Renal cortex interstitium (tissue), 11 donors: Measurements from ENCODE around the gene ANKH. TPM values are rescaled to one million over a fixed set of nuclear protein-coding genes. Genes with fewer than 3 reads are reported as not detected.

Experiments
- DNase-seq, 11 donors: peaks; one replicate each; pipeline ENCODE4 v3.0.0-alpha.2; 2013; ENCODE audit warnings: low read depth in 9 of 11, low spot score in 4 of 11; ENCODE audit errors: extremely low read depth in 1 of 11
- polyA plus RNA-seq, 3 donors: library from polyadenylated mRNA; unstranded; fragments of 120-200 nt; gene quantifications; one replicate each; pipeline ENCODE4 v1.2.1, GENCODE V29; 2013; ENCODE audit not compliant: insufficient read length in 3 of 3

The ANKH gene
- polyA plus RNA-seq, 3 donors = 9.6 to 16.1 (median 11.2) TPM

DNA sequence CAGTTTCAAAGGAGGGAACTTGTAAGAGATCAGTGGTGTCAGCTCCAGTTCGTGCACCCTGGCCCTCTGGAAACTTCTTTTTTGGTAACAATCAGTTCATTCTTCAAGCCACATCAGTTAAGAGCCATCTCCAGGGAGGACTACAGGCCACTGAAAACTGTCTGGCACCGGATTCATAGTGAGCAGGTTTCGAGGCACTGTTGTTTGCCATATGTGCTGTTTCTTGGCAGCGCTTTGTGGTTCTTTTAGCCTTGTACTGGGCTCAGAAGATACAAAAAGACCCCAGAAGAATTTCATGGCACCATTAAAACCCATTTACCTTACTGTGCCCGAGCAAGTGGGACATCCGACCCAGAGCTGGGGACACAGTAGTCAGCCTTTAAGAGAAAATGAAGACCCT is 138.6 kb downstream of the ANKH start:
- DNase-seq = no peak

DNA sequence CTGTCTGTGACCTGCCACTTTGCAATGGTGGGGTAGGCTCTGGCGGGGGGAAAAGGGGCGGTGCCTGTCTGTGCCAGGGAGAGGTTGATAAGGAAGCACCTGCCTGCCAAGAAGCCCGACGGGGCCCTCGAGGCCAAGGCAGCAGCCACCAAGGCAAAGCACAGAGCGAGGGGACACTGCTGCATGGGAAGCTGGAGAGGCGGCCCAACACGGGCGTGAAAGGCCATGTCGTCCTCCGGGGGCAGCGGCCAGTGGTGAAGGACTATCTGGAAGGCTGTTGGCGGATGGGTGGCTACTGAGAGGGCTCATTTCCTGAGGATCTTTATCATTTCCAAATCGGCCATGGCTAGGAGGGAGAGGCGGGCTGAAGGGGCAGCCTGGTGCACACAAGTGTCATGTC is 140.7 kb downstream of the ANKH start:
- no peak for DNase-seq

DNA sequence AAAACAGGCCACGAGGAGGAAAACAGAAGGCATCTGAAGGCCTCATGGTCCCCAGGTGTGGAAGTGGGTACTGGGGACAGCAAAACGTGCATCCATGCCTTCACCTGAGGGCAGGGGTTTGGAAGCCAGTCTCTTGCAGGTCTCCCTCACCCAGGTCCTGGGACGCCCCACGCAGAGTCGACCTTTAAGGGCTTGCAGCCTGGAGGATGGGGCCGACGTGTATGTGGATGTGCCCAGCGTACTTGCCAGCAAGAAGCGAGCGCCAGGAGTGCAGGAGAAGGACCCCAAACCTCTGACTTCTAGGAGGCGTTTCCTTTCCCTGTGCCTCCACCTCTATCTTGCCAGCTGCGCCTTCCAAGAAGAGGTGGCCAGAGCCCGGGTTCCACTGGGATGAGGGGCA is 141.1 kb downstream of the ANKH start:
- no peak for DNase-seq

DNA sequence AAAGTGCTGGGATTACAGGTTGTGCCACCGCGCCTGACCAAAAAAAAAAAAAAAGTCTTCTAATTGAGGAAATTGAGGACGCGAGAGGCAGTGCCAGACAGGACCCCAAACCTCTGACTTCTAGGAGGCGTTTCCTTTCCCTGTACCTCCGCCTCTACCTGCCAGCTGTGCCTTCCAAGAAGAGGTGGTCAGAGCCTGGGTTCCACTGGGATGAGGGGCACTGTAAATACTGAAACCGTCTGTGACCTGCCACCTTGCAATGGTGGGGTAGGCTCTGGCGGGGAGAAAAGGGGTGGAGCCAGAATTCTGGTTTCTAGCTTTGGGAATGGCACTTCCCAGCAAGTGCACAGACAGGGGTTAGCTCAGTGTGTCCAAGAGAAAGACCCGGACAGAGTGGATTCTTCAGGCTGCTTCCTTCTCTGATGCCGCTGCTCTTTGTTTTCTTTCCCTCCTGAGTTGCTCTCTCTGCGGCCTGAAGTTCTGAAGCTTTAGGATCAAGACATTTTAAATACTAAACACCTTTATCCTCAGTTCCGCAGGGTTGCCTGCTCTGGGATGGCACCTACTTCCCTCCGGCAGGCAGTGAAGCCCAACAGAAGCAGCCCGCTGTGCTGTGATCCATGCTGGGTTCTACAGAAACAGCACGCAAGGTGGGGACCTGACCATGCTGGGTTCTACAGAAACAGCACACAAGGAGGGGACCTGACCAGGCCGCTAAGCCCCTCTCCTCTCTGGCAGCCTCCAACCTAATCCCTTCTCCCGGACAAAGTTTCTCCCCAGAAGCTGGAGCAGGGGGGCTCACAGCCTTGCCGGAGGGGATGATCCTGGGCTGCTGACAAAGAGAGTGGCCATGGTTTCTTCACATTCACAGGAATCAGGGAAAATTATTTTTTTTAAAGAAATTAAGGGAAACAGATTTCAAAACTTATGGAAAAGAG is 141.9 kb downstream of the ANKH start:
- DNase-seq = no peak

DNA sequence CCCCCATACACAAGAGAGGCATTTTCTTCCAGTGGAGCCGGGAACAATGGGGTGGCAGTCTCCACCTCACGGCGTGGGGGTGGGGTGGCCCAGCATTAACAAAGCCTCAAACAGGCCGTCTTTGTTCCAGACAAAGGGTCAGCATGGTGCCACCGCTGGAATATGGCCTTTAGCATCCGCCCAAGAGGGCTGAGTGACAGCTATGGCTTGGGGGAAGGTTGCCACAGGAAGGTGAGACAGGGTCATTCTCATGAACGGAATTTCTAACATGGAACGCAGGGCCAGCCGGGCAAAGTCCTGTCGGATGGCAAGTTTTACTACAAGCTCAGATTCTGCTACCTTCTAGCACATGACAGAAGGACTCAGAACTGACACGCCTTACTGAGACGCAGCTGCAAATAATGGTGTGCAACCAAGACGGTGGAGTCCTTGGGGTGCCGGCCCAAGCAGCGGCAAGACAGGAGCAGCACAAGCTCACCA is 143.1 kb downstream of the ANKH start:
- DNase-seq = no peak

DNA sequence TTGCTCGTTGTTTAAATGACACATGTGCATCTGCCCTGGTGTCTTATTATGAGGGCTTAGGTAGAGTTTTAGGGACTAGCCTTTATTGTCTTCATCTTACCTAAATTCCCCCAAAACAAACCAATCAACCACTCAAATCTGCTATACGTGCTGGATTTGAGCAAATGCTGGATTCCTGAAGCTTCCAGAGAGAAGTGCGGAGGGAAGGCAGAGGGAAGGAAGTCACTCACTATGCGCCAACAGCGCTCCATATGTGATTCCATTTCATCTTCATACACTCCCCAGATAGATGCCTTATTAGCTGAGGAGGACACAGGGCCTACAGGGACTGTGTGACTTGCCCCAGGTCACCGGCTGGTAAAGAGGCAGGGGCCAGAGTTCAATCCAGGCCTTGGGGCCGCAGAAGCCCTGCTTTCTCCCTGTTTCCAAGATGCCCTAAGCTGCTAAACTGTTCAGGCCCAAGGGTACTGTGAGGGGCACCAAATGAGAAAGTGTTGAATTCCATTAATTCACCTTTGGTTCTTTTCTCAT is 143.6 kb downstream of the ANKH start:
- no peak for DNase-seq

DNA sequence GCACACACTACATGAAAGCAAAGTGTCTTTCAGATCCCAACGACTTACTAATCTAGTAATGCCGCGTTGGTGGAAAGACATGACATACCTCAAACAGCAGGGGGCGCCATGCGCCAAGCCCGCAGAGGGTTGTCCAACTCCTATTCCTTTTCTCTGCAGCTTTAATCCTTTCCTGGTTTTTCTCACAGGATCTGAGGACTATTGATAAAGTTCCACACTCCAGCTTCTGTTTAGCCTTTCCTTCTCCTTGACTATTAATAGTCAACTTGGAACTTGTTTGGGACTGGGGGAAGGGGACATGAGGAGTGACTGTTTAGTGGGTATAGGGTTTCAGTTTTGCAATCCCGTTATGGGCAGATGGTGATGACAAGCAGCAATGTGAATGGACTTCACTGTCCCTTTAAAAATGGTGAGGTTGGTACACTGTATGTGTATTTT is 144.1 kb downstream of the ANKH start:
- peak; percentile 51 to 84 (median 69) for DNase-seq

DNA sequence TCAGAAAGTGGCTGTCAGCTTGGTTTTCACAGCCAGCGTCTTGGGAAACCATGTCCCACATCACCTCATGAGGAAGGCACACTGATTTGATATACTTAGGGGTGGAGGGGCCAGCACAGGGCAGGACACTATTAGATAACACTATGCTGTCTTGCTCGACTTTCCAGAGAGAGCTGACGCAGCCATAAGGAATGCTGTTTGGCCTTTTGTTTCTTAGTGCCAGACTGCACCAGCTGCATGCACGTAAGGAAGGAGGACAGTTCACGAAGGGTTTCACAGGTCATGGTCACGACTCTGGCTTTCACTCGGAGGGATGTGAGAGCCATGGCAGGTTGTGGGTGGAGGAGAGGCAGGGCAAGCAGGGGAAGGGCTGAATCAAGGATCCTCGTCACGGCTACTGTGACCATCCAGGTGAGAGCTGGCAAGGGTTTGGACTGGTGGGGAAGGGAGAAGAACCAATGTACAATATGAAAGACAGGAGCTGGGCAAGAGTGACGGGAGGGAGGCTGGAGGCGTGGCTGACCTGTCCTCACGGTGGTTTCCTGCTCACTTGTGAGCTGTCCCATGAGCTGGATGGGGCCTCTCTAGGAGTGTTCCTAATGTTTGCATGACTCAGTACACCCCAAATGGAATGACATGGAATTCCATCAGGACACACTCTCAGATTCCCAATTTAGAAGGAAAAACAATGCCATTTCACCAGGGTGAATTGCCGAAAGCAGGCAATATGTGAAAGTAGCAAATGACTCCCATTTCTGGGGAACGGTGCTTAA is 145.3 kb downstream of the ANKH start:
- no peak for DNase-seq

DNA sequence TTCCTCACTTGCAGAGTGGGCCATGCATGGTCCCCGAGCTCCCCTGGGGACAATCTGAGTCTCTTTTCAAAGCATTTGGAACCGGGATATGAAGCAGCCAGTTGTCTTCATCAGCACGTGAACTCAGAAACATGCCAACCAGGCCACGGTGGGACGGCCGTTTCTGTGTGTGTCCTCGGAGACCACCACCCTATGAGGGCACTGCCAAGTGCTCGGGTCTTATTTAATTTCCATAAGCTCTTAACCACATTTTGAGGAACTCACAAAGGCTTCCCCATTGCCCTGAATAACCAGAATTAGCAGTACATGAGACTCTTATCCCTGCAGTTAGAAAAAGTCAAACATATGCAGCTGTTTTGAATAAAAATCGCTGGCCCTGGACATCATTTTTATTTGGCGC is 146.9 kb downstream of the ANKH start:
- no peak for DNase-seq

DNA sequence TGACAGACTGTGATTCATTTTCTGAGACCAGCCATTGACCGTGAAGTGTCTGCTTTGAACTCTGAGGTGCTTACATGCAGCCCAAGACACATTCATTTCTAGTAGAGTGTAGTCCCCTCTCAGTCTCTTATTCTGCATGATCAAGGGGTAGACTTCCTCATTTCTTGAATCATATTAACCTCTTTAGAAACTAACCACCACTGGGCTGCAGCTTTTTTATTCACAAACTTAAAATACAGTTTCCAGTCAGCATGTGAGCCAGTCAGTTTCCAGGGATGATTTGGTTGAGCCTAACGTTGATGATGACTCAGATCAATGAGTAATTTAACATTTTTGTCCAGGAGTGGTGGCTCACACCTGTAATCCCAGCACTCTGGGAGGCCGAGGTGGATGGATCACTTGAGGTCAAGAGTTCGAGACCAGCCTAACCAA is 147.9 kb downstream of the ANKH start:
- DNase-seq = no peak

DNA sequence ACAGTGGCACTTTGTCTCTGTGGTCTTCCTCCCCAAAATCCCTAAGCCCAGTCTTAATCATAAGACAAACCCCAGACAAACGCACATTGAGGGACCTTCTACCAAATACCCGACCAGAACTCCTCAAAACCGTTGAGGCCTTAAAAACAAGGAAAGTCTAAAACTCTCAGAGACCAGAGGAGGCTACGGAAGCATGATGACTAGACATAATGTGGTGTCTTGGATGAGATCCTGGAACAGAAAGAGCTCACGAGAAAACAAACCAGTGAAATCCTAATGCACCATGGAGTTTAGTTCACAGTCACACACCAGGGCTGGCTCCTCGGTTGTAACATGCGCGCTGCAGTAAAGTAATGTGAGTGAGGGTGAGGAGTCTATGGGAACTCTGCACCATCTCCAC is 148.7 kb downstream of the ANKH start:
- no peak for DNase-seq

DNA sequence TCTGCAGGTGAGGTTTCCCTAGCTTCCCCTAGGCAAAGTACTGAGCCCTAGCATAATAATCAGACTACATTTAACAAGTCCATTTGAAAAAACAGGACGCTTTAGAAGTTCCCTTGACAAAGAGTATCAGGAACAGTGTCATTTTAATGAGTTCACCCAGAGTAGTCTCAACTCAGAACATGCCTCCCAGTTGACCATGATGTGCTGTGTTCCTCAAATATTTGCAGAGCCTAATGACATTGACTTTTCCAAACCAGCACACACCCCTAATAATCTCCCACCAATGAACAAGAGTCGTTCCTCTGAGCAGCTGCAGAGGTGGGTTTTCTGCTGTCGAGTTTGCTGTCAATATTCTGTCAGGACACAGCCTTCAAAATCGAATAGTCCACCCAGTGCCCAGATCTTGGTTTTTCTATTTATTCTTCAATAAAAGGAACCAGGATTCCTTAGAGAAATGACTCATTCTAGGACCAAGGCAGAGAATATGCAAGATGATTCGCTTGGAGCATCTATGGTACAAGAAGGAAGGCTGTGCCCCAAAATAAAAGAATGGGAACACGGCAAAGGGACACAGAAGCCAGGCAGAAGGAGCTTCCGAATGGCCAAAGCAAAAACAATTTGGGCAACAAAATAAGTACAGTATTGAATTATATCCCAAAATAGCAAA is 149.5 kb downstream of the ANKH start:
- no peak for DNase-seq

DNA sequence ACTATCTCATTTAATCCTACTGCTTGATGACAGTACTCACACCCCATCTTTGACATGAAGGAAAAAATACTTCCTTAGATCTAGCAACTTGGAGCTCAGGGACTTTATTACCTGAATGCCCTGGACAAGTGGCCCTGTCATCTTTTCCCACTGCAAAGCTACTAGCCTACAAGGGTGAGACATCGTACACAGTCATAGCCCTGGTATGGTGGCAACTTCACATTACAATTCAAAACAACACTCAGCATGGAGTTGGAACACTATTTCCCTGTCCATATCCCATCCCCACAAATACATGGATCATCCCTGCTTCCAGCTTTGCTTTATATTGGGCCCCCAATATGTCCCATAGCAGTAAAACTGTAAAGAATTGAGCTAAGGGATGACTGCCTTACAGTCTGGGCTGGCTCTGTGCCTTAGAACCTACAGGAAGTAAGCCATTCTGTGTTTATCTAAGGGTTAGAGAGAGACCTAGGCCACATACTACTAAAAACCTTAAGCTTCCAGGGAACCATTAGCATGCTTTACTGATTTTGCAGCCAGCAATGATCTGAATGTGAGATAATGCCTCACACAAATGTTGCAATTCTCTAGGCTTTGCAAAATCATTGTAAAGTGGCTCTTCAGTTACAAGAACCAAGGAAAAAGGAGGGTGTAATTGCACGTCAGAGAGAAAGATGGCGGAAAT is 151.2 kb downstream of the ANKH start:
- DNase-seq = no peak

DNA sequence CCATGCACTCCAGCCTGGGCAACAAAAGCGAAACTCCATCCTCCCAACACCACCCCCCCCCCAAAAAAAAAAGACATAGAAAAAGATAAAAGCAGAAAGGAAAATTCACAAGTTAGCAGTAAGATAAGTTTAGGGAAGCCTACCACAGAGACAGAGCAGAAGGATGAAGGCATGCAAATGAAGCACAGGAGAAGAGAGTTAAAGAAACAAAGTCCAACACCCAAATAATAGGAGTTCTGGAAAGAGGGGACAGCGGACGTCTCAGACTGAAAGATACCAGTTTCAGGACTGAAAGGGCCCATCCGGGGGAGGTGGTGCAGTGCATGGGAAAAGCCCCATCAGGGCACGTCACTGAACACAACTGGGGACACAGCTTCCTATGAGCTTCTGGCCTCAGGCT is 152.8 kb downstream of the ANKH start:
- no peak for DNase-seq

DNA sequence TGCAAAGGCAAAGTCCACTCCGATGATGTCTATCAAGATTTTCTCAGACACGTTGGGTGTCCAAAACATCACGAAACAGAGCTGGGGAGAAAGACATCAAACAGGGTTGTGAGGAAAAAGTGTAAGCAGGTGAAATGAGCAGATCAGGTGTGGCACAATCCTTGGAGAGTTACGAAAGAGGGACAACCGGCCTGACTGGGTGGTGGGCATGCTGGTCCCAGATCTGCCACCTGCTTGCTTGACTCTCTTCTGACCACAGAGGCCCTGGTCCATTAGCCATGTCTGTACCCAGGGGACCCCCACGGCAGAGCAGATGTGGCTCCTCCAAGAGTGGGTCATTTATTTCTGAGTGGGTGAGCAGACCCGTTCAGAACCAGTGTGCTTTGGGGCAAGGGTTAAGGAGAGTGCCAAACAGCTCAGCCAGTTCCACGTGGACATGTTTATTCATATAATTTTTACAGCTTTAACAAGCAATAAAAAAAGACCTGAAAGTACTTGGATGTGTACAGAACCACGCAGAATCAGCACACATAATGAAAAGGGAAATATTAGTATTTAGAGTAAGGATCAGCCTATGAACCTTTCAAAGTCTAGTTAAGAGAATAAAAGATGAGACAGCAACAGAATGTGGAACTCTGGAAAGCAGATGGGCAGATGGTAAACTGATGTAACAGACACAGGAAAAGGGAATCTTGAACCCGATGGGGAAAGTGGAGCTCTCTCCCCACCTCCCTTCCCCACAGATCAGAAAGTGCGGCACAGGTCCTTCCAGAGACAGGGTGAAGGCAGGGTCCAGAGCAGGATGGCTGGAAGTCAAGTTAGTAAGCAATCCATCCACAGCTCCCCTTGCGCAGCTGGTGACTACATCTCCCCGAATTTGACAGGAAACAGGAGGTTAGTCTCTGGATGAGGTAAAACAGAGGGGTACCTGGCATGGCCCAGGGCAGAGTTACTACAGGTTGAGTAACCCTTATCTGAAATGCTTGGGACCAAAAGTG is 154.5 kb downstream of the ANKH start:
- DNase-seq = no peak

DNA sequence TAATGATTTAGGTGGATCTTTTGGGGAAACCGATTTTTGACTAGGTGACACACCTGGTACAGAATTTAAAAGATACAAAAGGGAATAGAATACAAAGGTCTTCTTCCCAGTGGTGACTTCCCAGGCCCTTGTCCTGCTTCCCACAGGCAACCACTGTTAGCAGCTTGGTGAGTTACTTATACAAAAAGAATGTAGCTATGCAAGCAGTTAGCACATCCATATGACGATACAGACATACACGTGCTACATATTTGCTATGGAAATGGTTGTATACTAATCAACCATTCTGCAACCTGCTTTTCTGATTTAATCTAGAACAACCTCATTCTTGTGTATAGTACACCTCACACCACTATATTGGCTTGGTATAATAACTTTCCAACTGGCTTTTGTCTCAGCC is 156.1 kb downstream of the ANKH start:
- no peak for DNase-seq

DNA sequence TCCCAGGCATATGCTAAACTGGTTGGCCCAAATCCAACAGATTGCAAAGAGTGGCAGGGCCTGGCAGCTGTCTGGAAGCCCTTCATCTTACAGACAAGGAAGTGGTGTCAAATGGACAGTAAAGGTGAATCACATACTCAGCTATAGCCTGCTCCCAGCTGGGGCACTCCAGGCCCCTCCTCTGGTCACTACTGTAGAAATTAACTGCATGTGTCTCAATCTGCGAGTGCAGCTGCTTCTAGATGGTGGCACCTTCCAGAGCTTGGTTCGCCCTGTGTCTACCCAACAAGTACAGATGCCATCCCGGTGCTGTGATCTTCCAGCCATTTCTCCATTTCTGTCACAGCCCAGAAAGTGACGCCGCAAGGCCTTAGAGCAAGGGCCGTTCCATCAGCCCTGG is 156.9 kb downstream of the ANKH start:
- no peak for DNase-seq
